Activated CD8-positive, alpha-beta T cell treated with anti-CD3 and anti-CD28 coated beads, Interleukin-2, amount 10 ng/mL, durations not matched to agents 7 days and 5 days (primary cell): ENCODE measurements around the gene AVEN. TPM values are rescaled to one million over a fixed set of nuclear protein-coding genes. Genes with fewer than 3 reads are reported as not detected.

Experiments used
- ATAC-seq: fragments of 150-1000 bp; cut with Tn5 transposase; one replicate; pipeline ENCODE4 v1.10.0; 2021; ENCODE audit warnings: moderate library complexity
- CTCF ChIA-PET: fragments of 350-600 bp; sonication (Branson Sonifier 250); formaldehyde crosslinking; loops from one replicate; lab custom pipeline; 2021; ENCODE audit warnings: antibody characterized with exemption; lab: Charles Lee
- POLR2A ChIA-PET: fragments of 350-600 bp; sonication (Branson Sonifier 250); formaldehyde crosslinking; loops from one replicate; lab custom pipeline; 2021; ENCODE audit warnings: antibody characterized with exemption; lab: Charles Lee
- DNase-seq: peaks from one replicate; pipeline ENCODE4 v3.0.0-alpha.2; 2020
- H3K27ac Mint-ChIP-seq: one replicate; pipeline ENCODE4 v1.8.0; 2021; ENCODE audit warnings: mild to moderate bottlenecking, mixed read lengths
- H3K27me3 Mint-ChIP-seq: one replicate; pipeline ENCODE4 v1.8.0; 2021; ENCODE audit warnings: low read depth, mixed read lengths
- H3K36me3 Mint-ChIP-seq: one replicate; pipeline ENCODE4 v1.8.0; 2021; ENCODE audit warnings: low read depth, mixed read lengths
- H3K4me1 Mint-ChIP-seq: one replicate; pipeline ENCODE4 v1.8.0; 2021; ENCODE audit warnings: low read depth, mixed read lengths
- H3K4me3 Mint-ChIP-seq: one replicate; pipeline ENCODE4 v1.8.0; 2021; ENCODE audit warnings: mild to moderate bottlenecking, mixed read lengths
- H3K9me3 Mint-ChIP-seq: one replicate; pipeline ENCODE4 v1.8.0; 2022; ENCODE audit warnings: mixed read lengths; ENCODE audit not compliant: insufficient read depth
- total RNA-seq, 2 experiments: library from RNA; stranded (reverse); gene quantifications; one replicate each; pipeline ENCODE4 v1.2.3, GENCODE V29; 2021

Gene AVEN
- total RNA-seq, 2 experiments from 2014 or later: 8.5 to 8.7 TPM

- peak overlapping the region; percentile 32 for H3K27ac Mint-ChIP-seq
- ATAC-seq (no peak), DNase-seq (no peak)
- H3K4me1 Mint-ChIP-seq: no peaks in the 10 kb centered on the region
- ChIA-PET CTCF (no interaction called here), POLR2A (no interaction called here)
- no peaks in the 10 kb centered on the region for H3K27me3 Mint-ChIP-seq
- no peaks in the 10 kb centered on the region for H3K36me3 Mint-ChIP-seq
- no peak overlapping the region for H3K4me3 Mint-ChIP-seq
- no peaks in the 10 kb centered on the region for H3K9me3 Mint-ChIP-seq
Measured at GRCh38 chr15:33859992-33860545, 178.9 kb downstream of the AVEN start.

- CTCF ChIA-PET: no interaction called here
- no peak overlapping the region for H3K4me3 Mint-ChIP-seq
- H3K27me3 Mint-ChIP-seq: no peaks in the 10 kb centered on the region
- ATAC-seq (no peak), DNase-seq (no peak)
- POLR2A ChIA-PET: no interaction called here
- no peaks in the 10 kb centered on the region for H3K36me3 Mint-ChIP-seq
- no peaks in the 10 kb centered on the region for H3K9me3 Mint-ChIP-seq
- H3K27ac Mint-ChIP-seq: no peak overlapping the region
- no peaks in the 10 kb centered on the region for H3K4me1 Mint-ChIP-seq
Measured at GRCh38 chr15:33858836-33859235, 180.2 kb downstream of the AVEN start.

GRCh38 chr15:33857726-33858125 lies 181.3 kb downstream of the AVEN start:
- ATAC-seq (no peak), DNase-seq (no peak)
- POLR2A ChIA-PET: no interaction called here
- Mint-ChIP-seq H3K27me3 (no peaks in the 10 kb centered on the region), H3K4me1 (no peaks in the 10 kb centered on the region), H3K9me3 (no peaks in the 10 kb centered on the region), H3K27ac (no peak overlapping the region), H3K36me3 (no peaks in the 10 kb centered on the region), H3K4me3 (no peak overlapping the region)
- CTCF ChIA-PET: no interaction called here

- ATAC-seq: no peak
- no peaks in the 10 kb centered on the region for H3K36me3 Mint-ChIP-seq
Measured at GRCh38 chr15:33852570-33852969, 186.4 kb downstream of the AVEN start.

GRCh38 chr15:33852094-33852493 lies 186.9 kb downstream of the AVEN start:
- ATAC-seq: no peak
- Mint-ChIP-seq H3K36me3 (no peaks in the 10 kb centered on the region), H3K27ac (no peak overlapping the region), H3K4me1 (no peaks in the 10 kb centered on the region), H3K4me3 (no peak overlapping the region), H3K9me3 (no peaks in the 10 kb centered on the region), H3K27me3 (peaks cover 2% of the 10 kb centered on the region)
- POLR2A ChIA-PET: no interaction called here
- CTCF ChIA-PET: no interaction called here
- no peak for DNase-seq

More at GRCh38 chr15:33852570-33852969, 186.4 kb downstream of the AVEN start:
- no peak overlapping the region for H3K27ac Mint-ChIP-seq
- ChIA-PET POLR2A (no interaction called here), CTCF (no interaction called here)
- H3K4me3 Mint-ChIP-seq: no peak overlapping the region
- DNase-seq: no peak
- peaks cover 2% of the 10 kb centered on the region for H3K27me3 Mint-ChIP-seq
- no peaks in the 10 kb centered on the region for H3K9me3 Mint-ChIP-seq
- H3K4me1 Mint-ChIP-seq: no peaks in the 10 kb centered on the region

GRCh38 chr15:33851079-33851478 lies 187.9 kb downstream of the AVEN start:
- Mint-ChIP-seq H3K4me1 (no peaks in the 10 kb centered on the region), H3K9me3 (no peaks in the 10 kb centered on the region), H3K27me3 (peaks cover 2% of the 10 kb centered on the region), H3K4me3 (no peak overlapping the region), H3K36me3 (no peaks in the 10 kb centered on the region), H3K27ac (no peak overlapping the region)
- no peak for ATAC-seq
- no peak for DNase-seq
- POLR2A ChIA-PET: no interaction called here
- CTCF ChIA-PET: no interaction called here

- ATAC-seq: no peak
- Mint-ChIP-seq H3K27me3 (peaks cover 4% of the 10 kb centered on the region), H3K4me1 (no peaks in the 10 kb centered on the region), H3K36me3 (no peaks in the 10 kb centered on the region), H3K27ac (no peak overlapping the region), H3K9me3 (no peaks in the 10 kb centered on the region), H3K4me3 (no peak overlapping the region)
- ChIA-PET CTCF (no interaction called here), POLR2A (no interaction called here)
- no peak for DNase-seq
Measured at GRCh38 chr15:33848011-33848410, 191.0 kb downstream of the AVEN start.

- no peaks in the 10 kb centered on the region for H3K36me3 Mint-ChIP-seq
- no peak for DNase-seq
- no peak for ATAC-seq
- no peaks in the 10 kb centered on the region for H3K4me1 Mint-ChIP-seq
- ChIA-PET POLR2A (no interaction called here), CTCF (no interaction called here)
- H3K4me3 Mint-ChIP-seq: no peak overlapping the region
- H3K27ac Mint-ChIP-seq: no peak overlapping the region
- peaks cover 4% of the 10 kb centered on the region for H3K27me3 Mint-ChIP-seq
- H3K9me3 Mint-ChIP-seq: no peaks in the 10 kb centered on the region
Measured at GRCh38 chr15:33846862-33847261, 192.1 kb downstream of the AVEN start.

GRCh38 chr15:33846142-33846541 lies 192.9 kb downstream of the AVEN start:
- H3K9me3 Mint-ChIP-seq: no peaks in the 10 kb centered on the region
- ChIA-PET POLR2A (no interaction called here), CTCF (no interaction called here)
- H3K4me3 Mint-ChIP-seq: no peak overlapping the region
- no peaks in the 10 kb centered on the region for H3K36me3 Mint-ChIP-seq
- ATAC-seq (no peak), DNase-seq (no peak)
- no peak overlapping the region for H3K27ac Mint-ChIP-seq
- H3K4me1 Mint-ChIP-seq: no peaks in the 10 kb centered on the region
- H3K27me3 Mint-ChIP-seq: peaks cover 4% of the 10 kb centered on the region

- no peaks in the 10 kb centered on the region for H3K9me3 Mint-ChIP-seq
- H3K4me3 Mint-ChIP-seq: no peak overlapping the region
- H3K27ac Mint-ChIP-seq: no peak overlapping the region
- CTCF ChIA-PET: no interaction called here
- no peaks in the 10 kb centered on the region for H3K36me3 Mint-ChIP-seq
- POLR2A ChIA-PET: no interaction called here
- ATAC-seq (no peak), DNase-seq (no peak)
- peaks cover 4% of the 10 kb centered on the region for H3K27me3 Mint-ChIP-seq
- H3K4me1 Mint-ChIP-seq: no peaks in the 10 kb centered on the region
Measured at GRCh38 chr15:33844597-33844996, 194.4 kb downstream of the AVEN start.

GRCh38 chr15:33844186-33844585 lies 194.8 kb downstream of the AVEN start:
- Mint-ChIP-seq H3K9me3 (no peaks in the 10 kb centered on the region), H3K4me1 (no peaks in the 10 kb centered on the region), H3K27me3 (peaks cover 4% of the 10 kb centered on the region), H3K36me3 (no peaks in the 10 kb centered on the region), H3K27ac (no peak overlapping the region), H3K4me3 (no peak overlapping the region)
- no peak for ATAC-seq
- ChIA-PET CTCF (no interaction called here), POLR2A (no interaction called here)
- DNase-seq: no peak

GRCh38 chr15:33840615-33841014 lies 198.4 kb downstream of the AVEN start:
- ATAC-seq (no peak), DNase-seq (no peak)
- H3K27me3 Mint-ChIP-seq: peaks cover 2% of the 10 kb centered on the region
- H3K4me1 Mint-ChIP-seq: no peaks in the 10 kb centered on the region
- no peak overlapping the region for H3K27ac Mint-ChIP-seq
- no peaks in the 10 kb centered on the region for H3K36me3 Mint-ChIP-seq
- ChIA-PET POLR2A (no interaction called here), CTCF (no interaction called here)
- H3K9me3 Mint-ChIP-seq: no peaks in the 10 kb centered on the region
- no peak overlapping the region for H3K4me3 Mint-ChIP-seq

- Mint-ChIP-seq H3K27ac (no peak overlapping the region), H3K4me3 (no peak overlapping the region), H3K9me3 (no peaks in the 10 kb centered on the region), H3K27me3 (peaks cover 2% of the 10 kb centered on the region), H3K4me1 (no peaks in the 10 kb centered on the region), H3K36me3 (no peaks in the 10 kb centered on the region)
- no peak for DNase-seq
- no peak for ATAC-seq
- ChIA-PET POLR2A (no interaction called here), CTCF (no interaction called here)
Measured at GRCh38 chr15:33839540-33839939, 199.5 kb downstream of the AVEN start.
